Measurements from ENCODE around the gene HYCC2. TPM values are rescaled to one million over a fixed set of nuclear protein-coding genes. Genes with fewer than 3 reads are reported as not detected.
"Not testable (repeated sequence)": the region's sequence is repeated elsewhere in the genome, so short reads cannot be mapped to it uniquely, and the experiment has no call there.

Gene HYCC2
- polyA plus RNA-seq (2013), result 6.8 and 7.1 TPM in 2 replicates

- Histone ChIP-seq H3K18ac (ENCODE audit: low read length) (peak within 1 kb of the TSS; percentile 42), H3K4ac (ENCODE audit: low read depth, low read length) (peak within 1 kb of the TSS; percentile 37), H3K4me3 (ENCODE audit: low read depth, low read length) (peak within 1 kb of the TSS; percentile 96), H4K91ac (ENCODE audit: low read depth, low read length) (peak within 1 kb of the TSS; percentile 53), H3K14ac (ENCODE audit: low read length) (peak within 1 kb of the TSS; percentile 57), H3K23ac (ENCODE audit: low read length) (no peak within 1 kb of the TSS), H3K27ac (ENCODE audit: low read depth, low read length) (peak within 1 kb of the TSS; percentile 59), H3K4me1 (ENCODE audit: control insufficient read depth in 1 of 2, insufficient read depth in 2 of 2, low read length in 2 of 2) (peaks cover 0 to 2% of the 10 kb centered on the region in 2 experiments), H2AK5ac (ENCODE audit: low read length) (no peak within 1 kb of the TSS), H3K79me1 (ENCODE audit: low read length) (peaks cover 5% of the 10 kb centered on the region), H4K12ac (ENCODE audit: low read depth, low read length) (peak within 1 kb of the TSS; percentile 70), H3K4me2 (ENCODE audit: low read length) (peak within 1 kb of the TSS; percentile 89), H3K36me3 (ENCODE audit: control insufficient read depth in 1 of 2, insufficient read depth in 2 of 2, low read length in 2 of 2) (no peaks in the 10 kb centered on the region), H3K9me3 (ENCODE audit: insufficient read depth, low read depth, low read length) (no peaks in the 10 kb centered on the region), H3K9ac (ENCODE audit: low read length) (peak within 1 kb of the TSS; percentile 97), H4K8ac (ENCODE audit: low read depth, low read length) (peak within 1 kb of the TSS; percentile 89), H3K79me2 (ENCODE audit: control insufficient read depth, insufficient read depth, low read length, poor library complexity) (peaks cover 3% of the 10 kb centered on the region), H2AFZ (ENCODE audit: insufficient read depth, low read length, poor library complexity) (peak within 1 kb of the TSS; percentile 65), H2BK12ac (ENCODE audit: low read length) (no peak within 1 kb of the TSS), H3K27me3 (ENCODE audit: insufficient read depth, low read length) (no peaks in the 10 kb centered on the region), H2BK120ac (ENCODE audit: insufficient read depth, low read length, poor library complexity) (no peak within 1 kb of the TSS), H2BK5ac (ENCODE audit: low read depth, low read length, poor library complexity) (peak within 1 kb of the TSS; percentile 67)
- WGBS (ENCODE audit: extremely low coverage, insufficient coverage, insufficient read length), result no CpG with 5 or more reads among the region's 34 CpGs
- DNase-seq, result peak; percentile 94 to 98
These were observed at the start of gene HYCC2, which contains the start of gene NDUFB3 for GRCh38 chr2:201071479-201072200. HYCC2 (minus strand) TSS chr2:201071671; CDS start chr2:201024009, 47,662 bp downstream. NDUFB3 (plus strand) TSS chr2:201072001; CDS start chr2:201078883, 6,882 bp downstream.

- Histone ChIP-seq H3K4me1 (ENCODE audit: control insufficient read depth in 1 of 2, insufficient read depth in 2 of 2, low read length in 2 of 2) (peaks cover 4 to 12% of the 10 kb centered on the region in 2 experiments), H3K9me3 (ENCODE audit: insufficient read depth, low read depth, low read length) (no peaks in the 10 kb centered on the region), H2BK120ac (ENCODE audit: insufficient read depth, low read length, poor library complexity) (peak overlapping the region; percentile 18), H3K4ac (ENCODE audit: low read depth, low read length) (no peak overlapping the region), H4K91ac (ENCODE audit: low read depth, low read length) (peak overlapping the region; percentile 17), H3K18ac (ENCODE audit: low read length) (no peak overlapping the region), H2AK5ac (ENCODE audit: low read length) (no peak overlapping the region), H4K8ac (ENCODE audit: low read depth, low read length) (peak overlapping the region; percentile 31), H3K79me1 (ENCODE audit: low read length) (peaks cover 17% of the 10 kb centered on the region), H2BK5ac (ENCODE audit: low read depth, low read length, poor library complexity) (peak overlapping the region; percentile 13), H3K14ac (ENCODE audit: low read length) (peak overlapping the region; percentile 21), H3K36me3 (ENCODE audit: control insufficient read depth in 1 of 2, insufficient read depth in 2 of 2, low read length in 2 of 2) (no peaks in the 10 kb centered on the region), H4K12ac (ENCODE audit: low read depth, low read length) (no peak overlapping the region), H3K23ac (ENCODE audit: low read length) (no peak overlapping the region), H3K79me2 (ENCODE audit: control insufficient read depth, insufficient read depth, low read length, poor library complexity) (peaks cover 6% of the 10 kb centered on the region), H2BK12ac (ENCODE audit: low read length) (no peak overlapping the region), H2AFZ (ENCODE audit: insufficient read depth, low read length, poor library complexity) (no peak overlapping the region), H3K4me3 (ENCODE audit: low read depth, low read length) (peak overlapping the region; percentile 41), H3K27ac (ENCODE audit: low read depth, low read length) (peak overlapping the region; percentile 72), H3K27me3 (ENCODE audit: insufficient read depth, low read length) (no peaks in the 10 kb centered on the region), H3K4me2 (ENCODE audit: low read length) (peak overlapping the region; percentile 59), H3K9ac (ENCODE audit: low read length) (no peak overlapping the region)
- no CpG with 5 or more reads among the region's 12 CpGs for WGBS (ENCODE audit: extremely low coverage, insufficient coverage, insufficient read length)
- no peak for DNase-seq
These were observed 47.7 kb upstream of the HYCC2 start for GRCh38 chr2:201118961-201119854.

- H3K14ac ChIP-seq (ENCODE audit: low read length), result peak overlapping the region; percentile 21
- no peak overlapping the region for H2BK12ac ChIP-seq (ENCODE audit: low read length)
- H3K9ac ChIP-seq (ENCODE audit: low read length), result no peak overlapping the region
- H2BK120ac ChIP-seq (ENCODE audit: insufficient read depth, low read length, poor library complexity), result peak overlapping the region; percentile 18
- peak overlapping the region; percentile 41 for H3K4me3 ChIP-seq (ENCODE audit: low read depth, low read length)
- no peaks in the 10 kb centered on the region for H3K9me3 ChIP-seq (ENCODE audit: insufficient read depth, low read depth, low read length)
- peak overlapping the region; percentile 13 for H2BK5ac ChIP-seq (ENCODE audit: low read depth, low read length, poor library complexity)
- WGBS (ENCODE audit: extremely low coverage, insufficient coverage, insufficient read length), result no CpG with 5 or more reads among the region's 48 CpGs
- no peaks in the 10 kb centered on the region for H3K36me3 ChIP-seq (ENCODE audit: control insufficient read depth in 1 of 2, insufficient read depth in 2 of 2, low read length in 2 of 2)
- no peak overlapping the region for H4K12ac ChIP-seq (ENCODE audit: low read depth, low read length)
- no peak overlapping the region for H2AFZ ChIP-seq (ENCODE audit: insufficient read depth, low read length, poor library complexity)
- peak overlapping the region; percentile 72 for H3K27ac ChIP-seq (ENCODE audit: low read depth, low read length)
- H3K4me1 ChIP-seq (ENCODE audit: control insufficient read depth in 1 of 2, insufficient read depth in 2 of 2, low read length in 2 of 2), result peaks cover 4 to 7% of the 10 kb centered on the region in 2 experiments
- peaks cover 17% of the 10 kb centered on the region for H3K79me1 ChIP-seq (ENCODE audit: low read length)
- peaks cover 6% of the 10 kb centered on the region for H3K79me2 ChIP-seq (ENCODE audit: control insufficient read depth, insufficient read depth, low read length, poor library complexity)
- peak overlapping the region; percentile 17 for H4K91ac ChIP-seq (ENCODE audit: low read depth, low read length)
- H3K18ac ChIP-seq (ENCODE audit: low read length), result peak overlapping the region; percentile 8
- H3K27me3 ChIP-seq (ENCODE audit: insufficient read depth, low read length), result no peaks in the 10 kb centered on the region
- H3K23ac ChIP-seq (ENCODE audit: low read length), result no peak overlapping the region
- peak overlapping the region; percentile 31 for H4K8ac ChIP-seq (ENCODE audit: low read depth, low read length)
- H3K4me2 ChIP-seq (ENCODE audit: low read length), result peak overlapping the region; percentile 59
- H2AK5ac ChIP-seq (ENCODE audit: low read length), result no peak overlapping the region
- DNase-seq, result peak; percentile 93 to 94
- no peak overlapping the region for H3K4ac ChIP-seq (ENCODE audit: low read depth, low read length)
These were observed 46.9 kb upstream of the HYCC2 start for GRCh38 chr2:201118121-201118960.

GRCh38 chr2:201117735-201118094 is 46.2 kb upstream of the HYCC2 start:
- not testable (repeated sequence) for H3K9ac ChIP-seq (ENCODE audit: low read length)

More at GRCh38 chr2:201117735-201118094, 46.2 kb upstream of the HYCC2 start:
- H2BK12ac ChIP-seq (ENCODE audit: low read length); H3K23ac ChIP-seq (ENCODE audit: low read length); H2AK5ac ChIP-seq (ENCODE audit: low read length); H3K4ac ChIP-seq (ENCODE audit: low read depth, low read length); H3K79me2 ChIP-seq (ENCODE audit: control insufficient read depth, insufficient read depth, low read length, poor library complexity); H3K14ac ChIP-seq (ENCODE audit: low read length); H3K4me2 ChIP-seq (ENCODE audit: low read length); H2BK120ac ChIP-seq (ENCODE audit: insufficient read depth, low read length, poor library complexity); H3K36me3 ChIP-seq (ENCODE audit: control insufficient read depth in 1 of 2, insufficient read depth in 2 of 2, low read length in 2 of 2); H4K8ac ChIP-seq (ENCODE audit: low read depth, low read length); H2AFZ ChIP-seq (ENCODE audit: insufficient read depth, low read length, poor library complexity); H4K91ac ChIP-seq (ENCODE audit: low read depth, low read length); H3K9me3 ChIP-seq (ENCODE audit: insufficient read depth, low read depth, low read length); H3K4me1 ChIP-seq (ENCODE audit: control insufficient read depth in 1 of 2, insufficient read depth in 2 of 2, low read length in 2 of 2); H3K27me3 ChIP-seq (ENCODE audit: insufficient read depth, low read length); H4K12ac ChIP-seq (ENCODE audit: low read depth, low read length); H2BK5ac ChIP-seq (ENCODE audit: low read depth, low read length, poor library complexity); DNase-seq; H3K4me3 ChIP-seq (ENCODE audit: low read depth, low read length); H3K18ac ChIP-seq (ENCODE audit: low read length): not testable (repeated sequence)
- Histone ChIP-seq H3K27ac (ENCODE audit: low read depth, low read length) (peak overlapping the region; percentile 87), H3K79me1 (ENCODE audit: low read length) (peaks cover 17% of the 10 kb centered on the region)
- no CpG with 5 or more reads among the region's 13 CpGs for WGBS (ENCODE audit: extremely low coverage, insufficient coverage, insufficient read length)
